ENCODE measurements around the gene CCDC142. TPM values are rescaled to one million over a fixed set of nuclear protein-coding genes. Genes with fewer than 3 reads are reported as not detected.
"Not testable (repeated sequence)": the region's sequence is repeated elsewhere in the genome, so short reads cannot be mapped to it uniquely, and the experiment has no call there.

Gene CCDC142
- total RNA-seq, 3 donors from 2014 or later = 10.6 to 38.0 (median 27.1) TPM

GRCh38 chr2:74472086-74472944, 10.5 kb downstream of the CCDC142 start, which contains the start of gene MRPL53:
TSS of gene MRPL53 (minus strand) at chr2:74472680. CDS start at chr2:74472660, 20 bp downstream.
- Histone ChIP-seq H3K9me3 (no peaks in the 10 kb centered on the region), H3K4me1 (peaks cover 4 to 5% of the 10 kb centered on the region in 2 donors), H3K27me3 (no peaks in the 10 kb centered on the region), H3K27ac (peak within 1 kb of the TSS; percentile 82 to 96), H3K36me3 (no peaks in the 10 kb centered on the region), H3K4me3 (peak within 1 kb of the TSS; percentile 67 to 96 (median 77))
- intact Hi-C loops (cut with DNase I; ENCODE audit: low total_unique reads) = no loop called here
- peak; percentile 91 to 95 for DNase-seq (ENCODE audit: low spot score in 2 of 2)
- TF ChIP-seq CTCF (IDR thresholded peaks at IDR 0.05) (no peak), POLR2A (IDR thresholded peaks at IDR 0.05) (peak; percentile 86), POLR2AphosphoS5 (IDR thresholded peaks at IDR 0.05) (peak; percentile 97 to 100 (median 99))

- Histone ChIP-seq H3K36me3 (no peaks in the 10 kb centered on the region), H3K4me3 (peak overlapping the region; percentile 67 to 96 (median 77)), H3K27ac (peak overlapping the region; percentile 82 to 96), H3K27me3 (no peaks in the 10 kb centered on the region), H3K9me3 (no peaks in the 10 kb centered on the region), H3K4me1 (peaks cover 4 to 5% of the 10 kb centered on the region in 2 donors)
- intact Hi-C loops (cut with DNase I; ENCODE audit: low total_unique reads) = no loop called here
- no peak for DNase-seq (ENCODE audit: low spot score in 2 of 2)
- TF ChIP-seq CTCF (IDR thresholded peaks at IDR 0.05) (no peak), POLR2A (IDR thresholded peaks at IDR 0.05) (no peak), POLR2AphosphoS5 (IDR thresholded peaks at IDR 0.05) (no peak)
These were observed 11.3 kb downstream of the CCDC142 start for GRCh38 chr2:74471332-74472065.

GRCh38 chr2:74470742-74471141, 12.1 kb downstream of the CCDC142 start:
- H3K9me3 ChIP-seq; H3K4me1 ChIP-seq; H3K27me3 ChIP-seq; H3K4me3 ChIP-seq; intact Hi-C loops (cut with DNase I; ENCODE audit: low total_unique reads); H3K27ac ChIP-seq; DNase-seq (ENCODE audit: low spot score in 2 of 2); H3K36me3 ChIP-seq: not testable (repeated sequence)

GRCh38 chr2:74464406-74464805, 18.4 kb downstream of the CCDC142 start:
- no peak for DNase-seq (ENCODE audit: low spot score in 2 of 2)
- Histone ChIP-seq H3K4me1 (peaks cover 4 to 8% of the 10 kb centered on the region in 2 donors), H3K9me3 (no peaks in the 10 kb centered on the region), H3K36me3 (no peaks in the 10 kb centered on the region), H3K4me3 (peak overlapping the region; percentile 85 to 95 (median 88)), H3K27me3 (no peaks in the 10 kb centered on the region), H3K27ac (peak overlapping the region; percentile 77 to 85)
- TF ChIP-seq POLR2A (IDR thresholded peaks at IDR 0.05) (no peak), CTCF (IDR thresholded peaks at IDR 0.05) (no peak)
- intact Hi-C loops (cut with DNase I; ENCODE audit: low total_unique reads) = no loop called here

- no peaks in the 10 kb centered on the region for H3K27me3 ChIP-seq
- H3K4me1 ChIP-seq = peaks cover 8 to 9% of the 10 kb centered on the region in 2 donors
- TF ChIP-seq POLR2AphosphoS5 (IDR thresholded peaks at IDR 0.05) (no peak), CTCF (IDR thresholded peaks at IDR 0.05) (no peak), POLR2A (IDR thresholded peaks at IDR 0.05) (no peak)
- intact Hi-C loops (cut with DNase I; ENCODE audit: low total_unique reads) = no loop called here
- DNase-seq (ENCODE audit: low spot score in 2 of 2) = no peak
- H3K4me3 ChIP-seq = no peak overlapping the region
- no peaks in the 10 kb centered on the region for H3K9me3 ChIP-seq
- no peaks in the 10 kb centered on the region for H3K36me3 ChIP-seq
- no peak overlapping the region for H3K27ac ChIP-seq
These were observed 20.1 kb downstream of the CCDC142 start for GRCh38 chr2:74462786-74463105.
